ENCODE results near the gene LRRC27.

The LRRC27 gene

GRCh38 chr10:132415956-132416355 lies 84.0 kb downstream of the LRRC27 start:
- TF ChIP-seq, protein P1, sequence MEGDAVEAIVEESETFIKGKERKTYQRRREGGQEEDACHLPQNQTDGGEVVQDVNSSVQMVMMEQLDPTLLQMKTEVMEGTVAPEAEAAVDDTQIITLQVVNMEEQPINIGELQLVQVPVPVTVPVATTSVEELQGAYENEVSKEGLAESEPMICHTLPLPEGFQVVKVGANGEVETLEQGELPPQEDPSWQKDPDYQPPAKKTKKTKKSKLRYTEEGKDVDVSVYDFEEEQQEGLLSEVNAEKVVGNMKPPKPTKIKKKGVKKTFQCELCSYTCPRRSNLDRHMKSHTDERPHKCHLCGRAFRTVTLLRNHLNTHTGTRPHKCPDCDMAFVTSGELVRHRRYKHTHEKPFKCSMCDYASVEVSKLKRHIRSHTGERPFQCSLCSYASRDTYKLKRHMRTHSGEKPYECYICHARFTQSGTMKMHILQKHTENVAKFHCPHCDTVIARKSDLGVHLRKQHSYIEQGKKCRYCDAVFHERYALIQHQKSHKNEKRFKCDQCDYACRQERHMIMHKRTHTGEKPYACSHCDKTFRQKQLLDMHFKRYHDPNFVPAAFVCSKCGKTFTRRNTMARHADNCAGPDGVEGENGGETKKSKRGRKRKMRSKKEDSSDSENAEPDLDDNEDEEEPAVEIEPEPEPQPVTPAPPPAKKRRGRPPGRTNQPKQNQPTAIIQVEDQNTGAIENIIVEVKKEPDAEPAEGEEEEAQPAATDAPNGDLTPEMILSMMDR (IDR thresholded peaks at IDR 0.05; ENCODE audit: insufficient read depth, low read length, missing control alignments), result no peak
- ChIA-PET CTCF (no interaction called here), POLR2A (no interaction called here)
- DNase-seq (ENCODE audit: low read depth, low spot score), result no peak
- no peak overlapping the region for H3K4me3 ChIP-seq (ENCODE audit: low read depth, low read length)

DNA sequence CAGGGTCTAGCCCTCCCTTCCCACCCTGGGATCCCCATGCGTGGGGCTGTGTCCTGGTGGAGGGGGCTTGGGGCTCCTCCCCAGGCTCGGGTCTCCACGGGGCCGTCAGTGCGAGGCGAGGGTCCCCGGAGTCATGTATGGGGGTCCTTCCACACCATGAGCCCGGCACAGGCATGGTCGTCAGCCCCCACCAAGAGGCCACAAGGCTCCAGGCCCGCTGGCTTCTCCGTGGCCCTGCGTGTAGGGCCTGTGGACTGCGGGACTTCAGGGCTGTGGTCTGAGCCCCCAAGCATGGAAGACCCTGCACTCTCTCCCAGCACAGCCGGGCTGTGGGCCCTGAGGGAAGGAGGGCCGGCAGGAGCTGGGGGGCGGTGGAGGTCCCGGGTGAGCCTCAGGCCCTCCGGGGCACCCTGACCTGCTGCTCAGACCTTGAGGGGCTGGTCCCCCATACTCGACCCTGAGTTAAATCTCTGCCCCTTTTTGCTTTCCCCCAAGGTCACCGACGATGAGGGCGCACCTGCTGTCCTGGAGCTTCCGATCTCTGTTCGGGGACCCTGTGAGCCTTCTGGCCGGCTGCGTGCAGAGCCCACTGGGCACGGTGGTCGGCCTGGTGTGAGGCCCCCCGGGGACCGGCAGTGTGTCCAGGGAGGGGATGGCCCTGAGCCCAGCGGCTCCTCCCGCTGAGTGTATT lies 84.7 kb downstream of the LRRC27 start:
- TF ChIP-seq, protein P1 (IDR thresholded peaks at IDR 0.05; ENCODE audit: insufficient read depth, low read length, missing control alignments), result no peak
- H3K4me3 ChIP-seq (ENCODE audit: low read depth, low read length), result no peak overlapping the region
- ChIA-PET CTCF (no interaction called here), POLR2A (no interaction called here)
- no peak for DNase-seq (ENCODE audit: low read depth, low spot score)

DNA sequence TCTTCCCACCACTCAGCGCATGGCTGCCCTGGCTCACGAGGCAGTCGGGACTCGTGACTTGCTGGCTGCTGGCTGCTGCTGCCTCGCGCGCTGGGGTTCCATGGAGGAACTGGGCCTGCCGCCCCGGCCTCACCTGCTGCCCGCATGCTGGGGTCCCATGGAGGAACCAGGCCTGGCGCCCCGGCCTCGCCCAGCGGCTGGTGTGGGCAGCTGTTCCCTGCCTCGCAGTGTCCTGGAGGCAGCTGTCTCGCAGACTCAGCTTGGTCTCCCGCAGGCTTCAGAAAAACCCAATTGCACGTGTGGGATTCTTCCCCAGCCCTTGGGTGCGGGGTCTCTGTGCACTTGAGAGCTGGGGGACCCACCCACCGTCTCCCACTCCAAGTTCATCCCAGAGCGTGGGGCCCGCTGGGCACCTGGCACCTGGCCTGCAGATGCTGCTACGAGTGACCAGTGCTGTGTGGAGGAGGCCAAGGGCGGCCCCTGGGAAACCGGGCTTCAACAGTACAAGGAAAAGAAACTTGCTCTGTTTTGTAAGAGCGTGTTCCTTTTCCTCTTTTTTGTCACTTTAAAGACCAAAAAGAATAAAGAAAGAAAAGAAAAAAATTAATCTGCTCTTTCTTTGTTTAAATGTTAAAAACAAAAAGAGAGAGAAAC lies 85.4 kb downstream of the LRRC27 start:
- no peak overlapping the region for H3K4me3 ChIP-seq (ENCODE audit: low read depth, low read length)
- TF ChIP-seq, protein P1 (IDR thresholded peaks at IDR 0.05; ENCODE audit: insufficient read depth, low read length, missing control alignments), result no peak
- ChIA-PET POLR2A (no interaction called here), CTCF (no interaction called here)
- no peak for DNase-seq (ENCODE audit: low read depth, low spot score)

DNA sequence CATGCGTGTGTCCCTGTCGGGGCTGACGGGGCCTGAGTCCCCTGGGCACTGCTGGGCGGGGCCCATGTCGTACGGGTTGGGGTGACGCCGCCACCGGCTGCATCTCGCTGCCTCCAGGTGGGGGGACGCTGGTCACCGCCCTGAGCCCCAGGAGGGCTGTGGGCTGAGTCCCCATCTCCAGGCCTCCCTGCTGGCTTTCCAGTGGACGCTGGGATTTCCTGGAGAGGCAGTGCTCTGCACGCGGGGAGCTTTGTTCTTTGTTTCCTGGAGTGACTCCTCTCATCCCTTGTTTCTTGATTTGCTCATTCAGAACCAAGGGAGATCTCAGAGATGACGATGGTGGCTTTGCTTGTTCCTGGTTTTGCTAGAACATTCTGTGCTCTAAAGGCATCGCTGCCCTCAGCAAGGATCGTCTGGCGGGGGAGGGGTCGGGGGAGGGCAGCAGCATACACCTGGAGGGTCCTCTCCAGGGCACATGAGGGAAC lies 86.0 kb downstream of the LRRC27 start:
- DNase-seq (ENCODE audit: low read depth, low spot score), result no peak
- POLR2A ChIA-PET, result no interaction called here
- no peak overlapping the region for H3K4me3 ChIP-seq (ENCODE audit: low read depth, low read length)
- TF ChIP-seq, protein P1 (IDR thresholded peaks at IDR 0.05; ENCODE audit: insufficient read depth, low read length, missing control alignments), result no peak
- CTCF ChIA-PET, result no interaction called here

GRCh38 chr10:132418527-132419416 lies 86.8 kb downstream of the LRRC27 start:
- TF ChIP-seq, protein P1 (IDR thresholded peaks at IDR 0.05; ENCODE audit: insufficient read depth, low read length, missing control alignments), result no peak
- ChIA-PET POLR2A (interaction anchor here (1.4 kb wide), 1 partner anchor 28 kb away, joined by 3 read pairs; no protein-coding TSS in a partner anchor), CTCF (no interaction called here)
- DNase-seq (ENCODE audit: low read depth, low spot score), result no peak
- H3K4me3 ChIP-seq (ENCODE audit: low read depth, low read length), result no peak overlapping the region

Data from AG04449 (cell line).